ENCODE data around the gene VSNL1. TPM values are rescaled to one million over a fixed set of nuclear protein-coding genes. Genes with fewer than 3 reads are reported as not detected.

Gene VSNL1
- total RNA-seq, 6 donors from 2014 or later: 0.33 to 1.2 (median 0.94) TPM; not detected in 3

DNA sequence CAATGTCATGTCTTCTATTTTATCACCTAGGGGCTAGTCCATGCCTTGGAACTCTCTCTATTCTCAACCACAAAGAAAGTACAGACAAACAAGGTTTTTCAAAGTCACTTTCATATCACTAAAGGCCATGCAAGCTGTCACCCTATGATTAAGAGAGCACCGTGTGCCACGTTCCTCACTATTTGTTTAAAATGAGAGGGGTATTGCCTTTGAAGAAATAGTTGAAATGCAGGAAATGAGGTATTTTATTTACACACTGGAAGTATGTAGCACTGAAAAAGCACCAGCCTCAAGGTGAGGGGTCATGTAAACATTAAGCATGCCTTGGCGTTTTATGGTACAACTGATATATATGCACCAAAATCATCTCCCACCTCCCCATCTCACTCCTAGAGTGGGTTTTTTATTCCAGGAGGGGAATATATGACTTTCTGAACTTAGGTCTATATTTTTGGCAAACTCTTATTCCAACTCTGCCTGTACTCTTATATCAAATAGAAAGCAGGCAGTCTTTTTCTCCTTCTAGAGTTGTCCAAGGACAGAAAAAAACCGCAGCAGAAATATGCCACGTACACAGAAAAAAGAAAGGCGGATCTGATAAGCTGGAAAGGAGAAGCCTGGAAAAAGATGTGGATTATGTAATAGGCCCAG is 53.5 kb downstream of the VSNL1 start:
- Histone ChIP-seq H3K9me3 (no peaks in the 10 kb centered on the region), H3K36me3 (no peaks in the 10 kb centered on the region), H3K4me3 (no peak overlapping the region), H3K27me3 (no peaks in the 10 kb centered on the region), H3K4me1 (peaks cover 0 to 9% (median 5%) of the 10 kb centered on the region in 4 donors), H3K27ac (no peak overlapping the region)
- ATAC-seq (ENCODE audit: low FRiP score in 2 of 2): peak in 1 of 2 donors; percentile 16
- WGBS, 2 donors: 27 to 34% methylated on average over 6 of the region's 6 CpGs
- no peak for TF ChIP-seq POLR2A (IDR thresholded peaks at IDR 0.05)
- TF ChIP-seq, protein P1, sequence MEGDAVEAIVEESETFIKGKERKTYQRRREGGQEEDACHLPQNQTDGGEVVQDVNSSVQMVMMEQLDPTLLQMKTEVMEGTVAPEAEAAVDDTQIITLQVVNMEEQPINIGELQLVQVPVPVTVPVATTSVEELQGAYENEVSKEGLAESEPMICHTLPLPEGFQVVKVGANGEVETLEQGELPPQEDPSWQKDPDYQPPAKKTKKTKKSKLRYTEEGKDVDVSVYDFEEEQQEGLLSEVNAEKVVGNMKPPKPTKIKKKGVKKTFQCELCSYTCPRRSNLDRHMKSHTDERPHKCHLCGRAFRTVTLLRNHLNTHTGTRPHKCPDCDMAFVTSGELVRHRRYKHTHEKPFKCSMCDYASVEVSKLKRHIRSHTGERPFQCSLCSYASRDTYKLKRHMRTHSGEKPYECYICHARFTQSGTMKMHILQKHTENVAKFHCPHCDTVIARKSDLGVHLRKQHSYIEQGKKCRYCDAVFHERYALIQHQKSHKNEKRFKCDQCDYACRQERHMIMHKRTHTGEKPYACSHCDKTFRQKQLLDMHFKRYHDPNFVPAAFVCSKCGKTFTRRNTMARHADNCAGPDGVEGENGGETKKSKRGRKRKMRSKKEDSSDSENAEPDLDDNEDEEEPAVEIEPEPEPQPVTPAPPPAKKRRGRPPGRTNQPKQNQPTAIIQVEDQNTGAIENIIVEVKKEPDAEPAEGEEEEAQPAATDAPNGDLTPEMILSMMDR (IDR thresholded peaks at IDR 0.05): no peak
- no peak for TF ChIP-seq EP300 (IDR thresholded peaks at IDR 0.05)
- no peak for TF ChIP-seq POLR2AphosphoS5 (IDR thresholded peaks at IDR 0.05)
- no peak for DNase-seq

DNA sequence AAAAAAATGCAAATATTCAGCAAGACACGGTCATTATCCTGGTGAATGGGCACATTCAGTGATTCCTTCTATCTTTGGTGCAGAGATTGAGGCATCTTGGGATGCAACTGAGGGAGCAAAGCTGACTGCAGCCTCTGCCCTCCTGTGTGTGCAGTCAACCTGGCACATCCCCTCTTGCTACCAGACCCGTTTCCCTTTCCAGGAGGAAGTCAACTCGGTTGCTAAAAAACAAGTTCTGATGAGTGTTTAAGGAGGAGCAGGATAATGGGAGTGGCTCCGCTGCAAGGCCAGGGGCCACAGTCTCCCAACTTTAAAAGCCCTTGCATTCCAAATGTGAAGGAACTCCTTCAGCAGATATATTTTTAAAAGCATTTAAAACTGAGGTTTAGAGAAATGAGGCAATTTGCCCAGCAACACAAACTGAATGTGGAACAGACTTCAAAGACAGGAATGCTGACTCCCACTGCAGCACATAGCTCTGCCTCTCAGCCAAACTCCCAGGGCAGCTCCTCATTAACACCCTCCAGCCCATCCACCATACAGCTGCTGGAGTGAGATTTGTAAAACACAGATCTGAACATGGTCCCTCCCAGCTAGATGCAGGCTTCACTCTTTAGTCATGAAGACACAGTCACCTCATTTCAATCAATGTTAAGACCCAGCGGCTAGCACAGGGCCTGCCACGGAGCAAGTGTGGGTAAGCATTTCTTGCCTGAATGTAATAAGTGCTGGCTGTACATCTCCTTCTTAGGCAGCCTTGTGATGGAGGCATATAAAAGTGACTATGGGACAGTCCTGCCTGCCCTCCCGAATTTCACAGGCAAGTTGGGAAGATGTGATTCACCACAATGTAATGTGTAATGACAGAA is 54.3 kb downstream of the VSNL1 start:
- TF ChIP-seq POLR2A (IDR thresholded peaks at IDR 0.05): no peak
- no peak for TF ChIP-seq EP300 (IDR thresholded peaks at IDR 0.05)
- no peak for TF ChIP-seq POLR2AphosphoS5 (IDR thresholded peaks at IDR 0.05)
- TF ChIP-seq, protein P1 (IDR thresholded peaks at IDR 0.05): no peak
- no peaks in the 10 kb centered on the region for H3K9me3 ChIP-seq
- ATAC-seq (ENCODE audit: low FRiP score in 2 of 2) (peak in 1 of 2 donors; percentile 55), DNase-seq (no peak)
- no peaks in the 10 kb centered on the region for H3K36me3 ChIP-seq
- H3K27me3 ChIP-seq: no peaks in the 10 kb centered on the region
- H3K4me3 ChIP-seq: no peak overlapping the region
- H3K4me1 ChIP-seq: peaks cover 0 to 9% (median 5%) of the 10 kb centered on the region in 4 donors
- WGBS, 2 donors: 46 to 50% methylated on average over 6 to 7 of the region's 7 CpGs
- H3K27ac ChIP-seq: no peak overlapping the region

DNA sequence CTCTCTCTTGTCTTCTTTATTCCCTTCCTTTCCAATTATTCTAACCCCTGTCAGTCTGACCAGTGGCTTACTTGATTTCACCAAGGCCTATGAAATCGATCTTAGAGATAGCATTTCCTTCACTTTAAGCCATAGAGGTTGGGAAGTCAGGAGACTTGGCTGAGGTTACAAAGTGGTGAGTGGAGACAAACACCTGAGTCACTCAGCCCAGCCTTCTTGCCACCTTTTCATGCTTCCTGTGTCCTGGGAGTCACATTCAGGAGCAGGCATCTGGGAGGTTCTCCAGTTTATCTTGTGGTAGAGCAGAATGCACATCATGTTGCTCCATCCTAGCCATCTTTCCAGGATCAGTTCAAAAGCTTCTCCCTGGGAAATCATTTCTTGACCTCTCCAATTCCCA is 59.1 kb downstream of the VSNL1 start:
- 79 to 81% methylated on average over 1 of the region's 1 CpG for WGBS, 2 donors
- no peak for DNase-seq
- TF ChIP-seq EP300 (IDR thresholded peaks at IDR 0.05): no peak
- no peak for TF ChIP-seq POLR2AphosphoS5 (IDR thresholded peaks at IDR 0.05)
- TF ChIP-seq POLR2A (IDR thresholded peaks at IDR 0.05): no peak
- TF ChIP-seq, protein P1 (IDR thresholded peaks at IDR 0.05): no peak
- Histone ChIP-seq H3K4me3 (no peak overlapping the region), H3K36me3 (no peaks in the 10 kb centered on the region), H3K9me3 (no peaks in the 10 kb centered on the region), H3K4me1 (peaks cover 0 to 3% (median 0%) of the 10 kb centered on the region in 4 donors), H3K27me3 (no peaks in the 10 kb centered on the region), H3K27ac (no peak overlapping the region)
- ATAC-seq (ENCODE audit: low FRiP score in 2 of 2): no peak

DNA sequence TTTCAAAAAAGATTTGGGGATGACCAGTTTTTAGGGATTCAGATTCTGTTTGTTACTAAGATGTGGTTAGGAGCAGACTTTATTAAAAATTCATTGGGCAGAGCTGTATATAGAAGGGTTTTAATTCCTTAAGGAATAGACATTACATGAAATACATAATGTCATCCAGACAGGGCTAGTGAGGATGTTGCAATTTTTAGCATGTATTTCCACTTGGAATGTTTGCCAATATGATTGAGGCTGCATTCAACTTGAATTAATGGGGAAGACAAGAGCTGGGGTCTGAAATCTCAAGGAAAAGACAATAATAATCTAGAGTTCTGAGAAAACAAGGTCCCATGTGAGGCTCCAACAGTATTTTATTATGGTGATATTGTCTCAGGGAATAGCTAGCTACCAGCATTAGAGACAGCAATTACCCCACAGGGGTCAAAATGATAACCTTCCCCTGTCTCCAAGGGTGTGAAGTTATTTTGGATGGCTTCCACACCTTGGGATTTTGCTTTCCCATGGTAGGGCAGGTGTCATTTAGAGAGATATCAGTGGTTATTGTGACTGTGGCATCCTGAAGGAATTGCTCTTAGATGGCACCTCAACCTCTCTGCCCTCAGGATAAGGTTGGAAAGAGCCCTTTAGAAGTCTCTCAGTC is 60.2 kb downstream of the VSNL1 start:
- ATAC-seq (ENCODE audit: low FRiP score in 2 of 2) (no peak), DNase-seq (no peak)
- no peak overlapping the region for H3K4me3 ChIP-seq
- no peaks in the 10 kb centered on the region for H3K27me3 ChIP-seq
- H3K36me3 ChIP-seq: no peaks in the 10 kb centered on the region
- no peak overlapping the region for H3K27ac ChIP-seq
- no peak for TF ChIP-seq EP300 (IDR thresholded peaks at IDR 0.05)
- TF ChIP-seq, protein P1 (IDR thresholded peaks at IDR 0.05): no peak
- TF ChIP-seq POLR2AphosphoS5 (IDR thresholded peaks at IDR 0.05): no peak
- TF ChIP-seq POLR2A (IDR thresholded peaks at IDR 0.05): no peak
- H3K9me3 ChIP-seq: no peaks in the 10 kb centered on the region
- H3K4me1 ChIP-seq: no peaks in the 10 kb centered on the region

All from upper lobe of left lung (tissue), 6 donors.